ENCODE measurements around the gene NXT2.
A peak's percentile ranks its signal among the peaks of the same experiment; 100 is the strongest.
"Not testable (repeated sequence)": the region's sequence is repeated elsewhere in the genome, so short reads cannot be mapped to it uniquely, and the experiment has no call there.

The NXT2 gene

GRCh38 chrX:109536439-109537323 lies at the start of gene NXT2:
Gene NXT2, plus strand, starts transcription at chrX:109536844. Its CDS starts 163 bp downstream, at chrX:109537007.
- DNase-seq: peak; percentile 91

GRCh38 chrX:109487640-109488039 lies 49.0 kb upstream of the NXT2 start:
- no peak for DNase-seq

GRCh38 chrX:109489174-109489573 lies 47.5 kb upstream of the NXT2 start:
- DNase-seq: no peak

- no peak for DNase-seq
Observed at GRCh38 chrX:109498434-109498833, 38.2 kb upstream of the NXT2 start.

- no peak for DNase-seq
Observed at GRCh38 chrX:109501176-109501575, 35.5 kb upstream of the NXT2 start.

- no peak for DNase-seq
Observed at GRCh38 chrX:109508915-109509314, 27.7 kb upstream of the NXT2 start.

GRCh38 chrX:109511113-109511512 lies 25.5 kb upstream of the NXT2 start:
- no peak for DNase-seq

- DNase-seq: no peak
Observed at GRCh38 chrX:109519001-109519400, 17.6 kb upstream of the NXT2 start.

GRCh38 chrX:109533005-109533404 lies 3.6 kb upstream of the NXT2 start:
- no peak for DNase-seq

- no peak for DNase-seq
Observed at GRCh38 chrX:109533631-109534030, 3.0 kb upstream of the NXT2 start.

GRCh38 chrX:109534933-109535332 lies 1.7 kb upstream of the NXT2 start:
- DNase-seq: no peak

- no peak for DNase-seq
Observed at GRCh38 chrX:109535578-109535977, 1.1 kb upstream of the NXT2 start.

- no peak for DNase-seq
Observed at GRCh38 chrX:109537324-109537665, 651 bp downstream of the NXT2 start.

GRCh38 chrX:109539007-109539406 lies 2.4 kb downstream of the NXT2 start:
- not testable (repeated sequence) for DNase-seq

- no peak for DNase-seq
Observed at GRCh38 chrX:109553862-109554261, 17.2 kb downstream of the NXT2 start.

GRCh38 chrX:109576083-109576482 lies 39.4 kb downstream of the NXT2 start:
- not testable (repeated sequence) for DNase-seq

- DNase-seq: no peak
Observed at GRCh38 chrX:109577055-109577454, 40.4 kb downstream of the NXT2 start.

GRCh38 chrX:109578916-109579315 lies 42.3 kb downstream of the NXT2 start:
- no peak for DNase-seq

GRCh38 chrX:109585488-109585887 lies 48.8 kb downstream of the NXT2 start:
- no peak for DNase-seq

GRCh38 chrX:109590176-109590575 lies 53.5 kb downstream of the NXT2 start:
- no peak for DNase-seq

Data from right forelimb (tissue), 1 donor.